PFSK-1 (cell line): ENCODE data around the gene PRKAR1B.

Source experiments
- TAF1 ChIP-seq: IDR thresholded peaks from 2 replicates; pipeline ENCODE4 v1.6.1; 2012; ENCODE audit warnings: low read length, control low read depth, borderline replicate concordance; ENCODE audit not compliant: insufficient read depth
- TF ChIP-seq, protein P1 (sequence below), 2 experiments: IDR thresholded peaks; 2 replicates each; pipeline versions ENCODE4 v1.6.1 to v1.8.0; 2011 to 2012; ENCODE audit warnings: low read depth in 2 of 2, low read length in 2 of 2, control low read depth in 1 of 2, inconsistent platforms in 1 of 2, mild to moderate bottlenecking in 1 of 2, moderate library complexity in 1 of 2; ENCODE audit not compliant: insufficient read depth in 1 of 2

DNA sequence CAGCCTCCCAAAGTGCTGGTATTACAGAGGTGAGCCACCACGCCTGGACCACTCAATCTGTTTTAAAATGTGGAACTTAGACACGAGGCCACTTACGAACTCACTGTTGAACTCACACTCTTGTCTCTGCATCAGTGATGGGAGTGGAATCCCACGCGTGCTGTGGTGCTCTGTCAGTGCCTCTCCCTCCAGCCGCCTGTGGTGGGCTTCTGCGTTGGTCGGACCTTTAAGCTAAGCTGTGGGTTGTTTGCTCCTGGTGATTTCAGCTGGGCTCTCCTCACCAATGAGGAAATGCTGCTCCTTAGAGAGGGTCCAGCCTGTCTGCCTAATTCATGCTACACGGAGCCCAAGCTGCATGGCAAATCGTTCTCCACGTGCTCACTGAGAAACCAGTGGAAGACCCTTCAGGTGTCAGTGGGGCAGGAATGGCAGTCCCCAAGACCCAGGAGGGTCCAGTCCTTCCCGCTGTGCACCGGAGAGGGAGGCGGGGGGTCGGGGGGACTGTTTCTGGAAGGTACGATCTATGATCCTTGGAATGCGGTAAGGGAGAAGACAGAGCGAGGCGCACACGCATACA lies 17.9 kb upstream of the PRKAR1B start:
- TF ChIP-seq, protein P1, sequence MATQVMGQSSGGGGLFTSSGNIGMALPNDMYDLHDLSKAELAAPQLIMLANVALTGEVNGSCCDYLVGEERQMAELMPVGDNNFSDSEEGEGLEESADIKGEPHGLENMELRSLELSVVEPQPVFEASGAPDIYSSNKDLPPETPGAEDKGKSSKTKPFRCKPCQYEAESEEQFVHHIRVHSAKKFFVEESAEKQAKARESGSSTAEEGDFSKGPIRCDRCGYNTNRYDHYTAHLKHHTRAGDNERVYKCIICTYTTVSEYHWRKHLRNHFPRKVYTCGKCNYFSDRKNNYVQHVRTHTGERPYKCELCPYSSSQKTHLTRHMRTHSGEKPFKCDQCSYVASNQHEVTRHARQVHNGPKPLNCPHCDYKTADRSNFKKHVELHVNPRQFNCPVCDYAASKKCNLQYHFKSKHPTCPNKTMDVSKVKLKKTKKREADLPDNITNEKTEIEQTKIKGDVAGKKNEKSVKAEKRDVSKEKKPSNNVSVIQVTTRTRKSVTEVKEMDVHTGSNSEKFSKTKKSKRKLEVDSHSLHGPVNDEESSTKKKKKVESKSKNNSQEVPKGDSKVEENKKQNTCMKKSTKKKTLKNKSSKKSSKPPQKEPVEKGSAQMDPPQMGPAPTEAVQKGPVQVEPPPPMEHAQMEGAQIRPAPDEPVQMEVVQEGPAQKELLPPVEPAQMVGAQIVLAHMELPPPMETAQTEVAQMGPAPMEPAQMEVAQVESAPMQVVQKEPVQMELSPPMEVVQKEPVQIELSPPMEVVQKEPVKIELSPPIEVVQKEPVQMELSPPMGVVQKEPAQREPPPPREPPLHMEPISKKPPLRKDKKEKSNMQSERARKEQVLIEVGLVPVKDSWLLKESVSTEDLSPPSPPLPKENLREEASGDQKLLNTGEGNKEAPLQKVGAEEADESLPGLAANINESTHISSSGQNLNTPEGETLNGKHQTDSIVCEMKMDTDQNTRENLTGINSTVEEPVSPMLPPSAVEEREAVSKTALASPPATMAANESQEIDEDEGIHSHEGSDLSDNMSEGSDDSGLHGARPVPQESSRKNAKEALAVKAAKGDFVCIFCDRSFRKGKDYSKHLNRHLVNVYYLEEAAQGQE (IDR thresholded peaks at IDR 0.05; ENCODE audit: insufficient read depth in 1 of 2, low read depth in 2 of 2, low read length in 2 of 2), result no peak
- no peak for TF ChIP-seq TAF1
